Measurements from ENCODE around the gene CFAP90. TPM values are rescaled to one million over a fixed set of nuclear protein-coding genes. Genes with fewer than 3 reads are reported as not detected.

Gene CFAP90
- total RNA-seq, 1 donor from 2014 or later = 0.64 TPM

DNA sequence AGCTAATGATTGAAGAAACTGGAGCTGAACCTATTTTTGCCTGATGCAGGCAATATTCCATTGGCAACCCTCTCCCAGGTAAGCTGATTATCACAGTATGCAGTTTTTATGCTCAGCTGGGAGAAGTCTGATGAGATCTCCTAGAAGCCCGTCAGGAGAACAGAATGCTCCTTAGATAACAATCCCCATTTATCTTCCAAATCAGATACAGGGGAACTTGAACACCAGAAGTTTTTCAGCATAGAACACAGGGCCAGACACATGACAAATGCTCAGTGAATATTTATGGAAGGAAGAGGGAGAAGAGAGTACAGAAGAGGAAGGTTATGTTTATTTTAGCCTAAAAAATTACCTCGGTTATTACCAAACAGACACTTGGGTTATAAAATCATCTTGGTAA lies 37.9 kb downstream of the CFAP90 start:
- no peak overlapping the region for H3K4me3 Mint-ChIP-seq (ENCODE audit: unreplicated experiment)
- no peak for DNase-seq (ENCODE audit: low read depth)
- TF ChIP-seq, protein P1, sequence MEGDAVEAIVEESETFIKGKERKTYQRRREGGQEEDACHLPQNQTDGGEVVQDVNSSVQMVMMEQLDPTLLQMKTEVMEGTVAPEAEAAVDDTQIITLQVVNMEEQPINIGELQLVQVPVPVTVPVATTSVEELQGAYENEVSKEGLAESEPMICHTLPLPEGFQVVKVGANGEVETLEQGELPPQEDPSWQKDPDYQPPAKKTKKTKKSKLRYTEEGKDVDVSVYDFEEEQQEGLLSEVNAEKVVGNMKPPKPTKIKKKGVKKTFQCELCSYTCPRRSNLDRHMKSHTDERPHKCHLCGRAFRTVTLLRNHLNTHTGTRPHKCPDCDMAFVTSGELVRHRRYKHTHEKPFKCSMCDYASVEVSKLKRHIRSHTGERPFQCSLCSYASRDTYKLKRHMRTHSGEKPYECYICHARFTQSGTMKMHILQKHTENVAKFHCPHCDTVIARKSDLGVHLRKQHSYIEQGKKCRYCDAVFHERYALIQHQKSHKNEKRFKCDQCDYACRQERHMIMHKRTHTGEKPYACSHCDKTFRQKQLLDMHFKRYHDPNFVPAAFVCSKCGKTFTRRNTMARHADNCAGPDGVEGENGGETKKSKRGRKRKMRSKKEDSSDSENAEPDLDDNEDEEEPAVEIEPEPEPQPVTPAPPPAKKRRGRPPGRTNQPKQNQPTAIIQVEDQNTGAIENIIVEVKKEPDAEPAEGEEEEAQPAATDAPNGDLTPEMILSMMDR (IDR thresholded peaks at IDR 0.05; ENCODE audit: insufficient read depth, low read depth, low read length) = no peak
- no peaks in the 10 kb centered on the region for H3K27me3 ChIP-seq (ENCODE audit: insufficient read depth, low read length)
- H3K4me1 Mint-ChIP-seq (ENCODE audit: low read depth, unreplicated experiment) = peaks cover 9% of the 10 kb centered on the region
- H3K36me3 Mint-ChIP-seq (ENCODE audit: low read depth, unreplicated experiment) = no peaks in the 10 kb centered on the region
- H3K4me1 ChIP-seq (ENCODE audit: insufficient read depth, low read length) = no peaks in the 10 kb centered on the region
- no peak for FAIRE-seq
- H3K27ac Mint-ChIP-seq (ENCODE audit: unreplicated experiment) = no peak overlapping the region
- H3K4me3 ChIP-seq (ENCODE audit: insufficient read depth, low read depth, low read length) = no peak overlapping the region
- H3K9ac ChIP-seq (ENCODE audit: low read length) = no peak overlapping the region
- no peak overlapping the region for H2AFZ ChIP-seq (ENCODE audit: low read depth, low read length)
- no peaks in the 10 kb centered on the region for H3K27me3 Mint-ChIP-seq (ENCODE audit: low read depth, unreplicated experiment)
- no peaks in the 10 kb centered on the region for H3K9me3 Mint-ChIP-seq (ENCODE audit: unreplicated experiment)
- H3K9me3 ChIP-seq (ENCODE audit: insufficient read depth, low read depth, low read length) = no peaks in the 10 kb centered on the region
- no peaks in the 10 kb centered on the region for H3K79me2 ChIP-seq (ENCODE audit: insufficient read depth, low read length)
- no peaks in the 10 kb centered on the region for H3K36me3 ChIP-seq (ENCODE audit: insufficient read depth, low read length)
- H3K27ac ChIP-seq (ENCODE audit: low read depth, low read length) = no peak overlapping the region
- H3K4me2 ChIP-seq (ENCODE audit: low read length) = no peak overlapping the region
- no peaks in the 10 kb centered on the region for H4K20me1 ChIP-seq (ENCODE audit: insufficient read depth, low read length)

DNA sequence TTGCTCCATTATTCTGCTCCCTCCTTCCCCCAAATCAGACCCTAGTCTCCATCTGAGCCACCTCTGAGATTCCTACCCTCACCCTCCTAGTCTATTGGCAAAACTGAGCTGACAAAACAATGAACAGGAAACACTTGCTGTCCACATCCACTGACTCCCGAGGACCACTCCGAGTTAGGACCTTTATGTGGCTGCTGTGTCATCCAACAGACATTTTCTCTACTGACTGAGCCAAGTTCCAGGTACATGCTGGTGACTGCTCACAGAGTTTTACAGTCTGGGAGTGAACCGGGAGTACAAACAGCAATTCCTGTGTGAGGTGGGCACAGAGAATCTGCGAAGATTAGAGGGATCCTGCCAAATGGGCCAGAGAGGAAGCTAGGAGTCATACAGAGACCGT lies 39.2 kb downstream of the CFAP90 start:
- H3K4me2 ChIP-seq (ENCODE audit: low read length) = no peak overlapping the region
- H3K36me3 Mint-ChIP-seq (ENCODE audit: low read depth, unreplicated experiment) = no peaks in the 10 kb centered on the region
- H3K27ac ChIP-seq (ENCODE audit: low read depth, low read length) = no peak overlapping the region
- no peaks in the 10 kb centered on the region for H3K27me3 Mint-ChIP-seq (ENCODE audit: low read depth, unreplicated experiment)
- H3K4me3 Mint-ChIP-seq (ENCODE audit: unreplicated experiment) = no peak overlapping the region
- H2AFZ ChIP-seq (ENCODE audit: low read depth, low read length) = peak overlapping the region; percentile 3
- H4K20me1 ChIP-seq (ENCODE audit: insufficient read depth, low read length) = no peaks in the 10 kb centered on the region
- no peaks in the 10 kb centered on the region for H3K36me3 ChIP-seq (ENCODE audit: insufficient read depth, low read length)
- H3K9me3 ChIP-seq (ENCODE audit: insufficient read depth, low read depth, low read length) = no peaks in the 10 kb centered on the region
- TF ChIP-seq EZH2 (IDR thresholded peaks at IDR 0.05; ENCODE audit: insufficient read depth, low read length) = no peak
- TF ChIP-seq, protein P1 (IDR thresholded peaks at IDR 0.05; ENCODE audit: insufficient read depth, low read depth, low read length) = no peak
- H3K79me2 ChIP-seq (ENCODE audit: insufficient read depth, low read length) = no peaks in the 10 kb centered on the region
- FAIRE-seq (no peak), DNase-seq (ENCODE audit: low read depth) (no peak)
- no peak overlapping the region for H3K4me3 ChIP-seq (ENCODE audit: insufficient read depth, low read depth, low read length)
- no peak overlapping the region for H3K9ac ChIP-seq (ENCODE audit: low read length)
- no peaks in the 10 kb centered on the region for H3K4me1 ChIP-seq (ENCODE audit: insufficient read depth, low read length)
- H3K4me1 Mint-ChIP-seq (ENCODE audit: low read depth, unreplicated experiment) = peaks cover 9% of the 10 kb centered on the region
- no peak overlapping the region for H3K27ac Mint-ChIP-seq (ENCODE audit: unreplicated experiment)
- peaks cover 1% of the 10 kb centered on the region for H3K9me3 Mint-ChIP-seq (ENCODE audit: unreplicated experiment)
- H3K27me3 ChIP-seq (ENCODE audit: insufficient read depth, low read length) = no peaks in the 10 kb centered on the region

DNA sequence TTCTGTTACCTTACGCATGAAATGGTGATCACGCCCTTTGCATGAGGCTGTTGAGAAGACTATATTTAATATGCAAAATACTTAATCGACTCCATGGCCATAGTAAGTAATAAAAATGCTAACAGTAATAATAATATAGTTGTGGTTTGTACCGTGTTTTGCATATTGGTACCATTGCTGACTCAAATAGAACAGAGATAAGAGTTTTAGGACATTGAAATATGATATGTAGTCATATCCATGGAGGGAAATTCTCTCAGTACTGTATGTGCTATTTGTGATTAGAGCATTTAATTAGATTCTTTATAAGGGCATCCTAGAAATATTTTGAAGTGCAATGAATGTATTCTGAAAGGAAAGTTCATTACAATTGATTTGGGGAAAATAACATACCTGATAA lies 41.9 kb downstream of the CFAP90 start:
- TF ChIP-seq EZH2 (IDR thresholded peaks at IDR 0.05; ENCODE audit: insufficient read depth, low read length) = no peak
- TF ChIP-seq, protein P1 (IDR thresholded peaks at IDR 0.05; ENCODE audit: insufficient read depth, low read depth, low read length) = no peak
- Histone ChIP-seq H3K27ac (ENCODE audit: low read depth, low read length) (no peak overlapping the region), H3K9ac (ENCODE audit: low read length) (no peak overlapping the region), H3K4me3 (ENCODE audit: insufficient read depth, low read depth, low read length) (no peak overlapping the region), H3K4me2 (ENCODE audit: low read length) (no peak overlapping the region), H3K79me2 (ENCODE audit: insufficient read depth, low read length) (no peaks in the 10 kb centered on the region), H3K36me3 (ENCODE audit: insufficient read depth, low read length) (no peaks in the 10 kb centered on the region), H2AFZ (ENCODE audit: low read depth, low read length) (no peak overlapping the region), H3K9me3 (ENCODE audit: insufficient read depth, low read depth, low read length) (no peaks in the 10 kb centered on the region), H3K4me1 (ENCODE audit: insufficient read depth, low read length) (no peaks in the 10 kb centered on the region), H4K20me1 (ENCODE audit: insufficient read depth, low read length) (no peaks in the 10 kb centered on the region), H3K27me3 (ENCODE audit: insufficient read depth, low read length) (no peaks in the 10 kb centered on the region)
- no peak for FAIRE-seq
- Mint-ChIP-seq H3K27ac (ENCODE audit: unreplicated experiment) (no peak overlapping the region), H3K36me3 (ENCODE audit: low read depth, unreplicated experiment) (no peaks in the 10 kb centered on the region), H3K4me1 (ENCODE audit: low read depth, unreplicated experiment) (peaks cover 4% of the 10 kb centered on the region), H3K9me3 (ENCODE audit: unreplicated experiment) (peaks cover 1% of the 10 kb centered on the region), H3K27me3 (ENCODE audit: low read depth, unreplicated experiment) (no peaks in the 10 kb centered on the region), H3K4me3 (ENCODE audit: unreplicated experiment) (no peak overlapping the region)
- no peak for DNase-seq (ENCODE audit: low read depth)

Measured in astrocyte (in vitro differentiated cells and primary cell).